Activated naive CD4-positive, alpha-beta T cell treated with anti-CD3 and anti-CD28 coated beads, Interleukin-2, amount 10 ng/mL, durations not matched to agents 7 days and 5 days (primary cell): ENCODE data around the gene TPCN1.

ENCODE experiments used
- CTCF ChIA-PET: fragments of 350-600 bp; sonication (Branson Sonifier 250); formaldehyde crosslinking; loops from one replicate; lab custom pipeline; 2021; ENCODE audit warnings: antibody characterized with exemption; lab: Charles Lee
- DNase-seq: peaks from one replicate; pipeline ENCODE4 v3.0.0-alpha.2; 2020
- H3K27ac Mint-ChIP-seq: one replicate; pipeline ENCODE4 v1.8.0; 2021; ENCODE audit warnings: mild to moderate bottlenecking, moderate library complexity, mixed read lengths
- H3K27me3 Mint-ChIP-seq: one replicate; pipeline ENCODE4 v1.8.0; 2021; ENCODE audit warnings: mild to moderate bottlenecking, mixed read lengths
- H3K36me3 Mint-ChIP-seq: one replicate; pipeline ENCODE4 v1.8.0; 2021; ENCODE audit warnings: mixed read lengths
- H3K4me1 Mint-ChIP-seq: one replicate; pipeline ENCODE4 v1.8.0; 2021; ENCODE audit warnings: mixed read lengths
- H3K4me3 Mint-ChIP-seq: one replicate; pipeline ENCODE4 v1.8.0; 2021; ENCODE audit warnings: mild to moderate bottlenecking, moderate library complexity, mixed read lengths
- H3K9me3 Mint-ChIP-seq: one replicate; pipeline ENCODE4 v1.8.0; 2021; ENCODE audit warnings: mixed read lengths

TPCN1 gene

DNA sequence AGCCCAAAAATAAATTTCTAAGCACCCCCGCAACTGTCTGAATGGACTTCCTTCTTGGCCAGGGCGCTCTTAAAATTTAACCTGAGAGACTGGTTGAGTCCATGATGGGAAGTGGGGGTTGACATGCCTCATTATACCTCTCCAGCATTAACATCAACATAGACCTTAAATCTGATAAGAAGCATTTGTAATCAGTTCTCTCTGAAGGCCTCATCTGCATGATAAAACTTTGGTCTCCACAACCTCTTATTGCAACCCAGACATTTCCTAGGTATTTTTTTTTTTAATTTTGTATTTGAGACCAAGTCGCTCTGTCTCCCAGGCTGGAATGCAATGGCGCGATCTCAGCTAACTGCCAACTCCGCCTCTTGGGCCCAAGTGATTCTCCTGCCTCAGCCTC lies 124.1 kb downstream of the TPCN1 start:
- Mint-ChIP-seq H3K27ac (no peak overlapping the region), H3K4me3 (no peak overlapping the region), H3K27me3 (peaks cover 22% of the 10 kb centered on the region), H3K4me1 (no peaks in the 10 kb centered on the region), H3K36me3 (no peaks in the 10 kb centered on the region), H3K9me3 (no peaks in the 10 kb centered on the region)
- CTCF ChIA-PET = no interaction called here
- no peak for DNase-seq

DNA sequence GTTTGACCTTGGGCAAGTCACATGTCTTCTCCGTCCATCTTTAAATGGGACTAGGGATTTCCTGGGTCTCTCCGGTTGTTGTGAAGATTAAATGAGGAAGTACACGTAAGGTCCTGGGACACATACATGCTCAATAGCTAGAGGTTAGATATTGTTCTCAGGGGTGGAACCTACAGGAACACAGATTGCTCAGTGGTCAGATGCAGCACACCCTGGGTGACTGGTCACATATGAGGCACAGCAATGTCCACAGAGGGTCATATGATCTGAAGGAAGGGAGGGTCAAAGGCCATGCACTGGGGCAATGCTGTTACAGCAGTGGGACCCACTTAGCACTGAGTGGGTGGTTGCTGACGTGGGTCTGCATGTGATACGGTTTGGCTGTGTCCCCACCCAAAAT lies 125.1 kb downstream of the TPCN1 start:
- no peak overlapping the region for H3K4me3 Mint-ChIP-seq
- no peaks in the 10 kb centered on the region for H3K36me3 Mint-ChIP-seq
- H3K27ac Mint-ChIP-seq = no peak overlapping the region
- H3K4me1 Mint-ChIP-seq = no peaks in the 10 kb centered on the region
- no peaks in the 10 kb centered on the region for H3K9me3 Mint-ChIP-seq
- CTCF ChIA-PET = no interaction called here
- DNase-seq = no peak
- peaks cover 24% of the 10 kb centered on the region for H3K27me3 Mint-ChIP-seq

DNA sequence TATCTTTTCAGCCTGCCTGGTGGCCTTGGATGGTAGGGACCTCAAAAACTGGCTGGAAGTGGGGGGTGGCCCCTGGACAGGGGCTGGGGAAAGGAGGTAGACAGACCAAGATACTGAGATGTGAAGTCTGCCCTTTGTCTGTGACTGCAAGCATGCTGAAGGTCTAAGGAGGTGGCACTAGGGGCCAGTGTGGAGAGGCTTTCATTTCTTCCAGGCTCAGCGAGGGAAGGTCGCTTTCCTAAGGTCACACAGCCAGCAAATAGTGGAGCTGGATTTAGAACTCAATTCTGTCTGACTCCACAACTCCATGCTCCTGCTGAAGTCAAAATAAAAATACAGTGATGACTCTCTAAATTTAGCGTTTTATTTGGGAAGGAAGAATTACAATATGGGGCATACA lies 125.8 kb downstream of the TPCN1 start:
- Mint-ChIP-seq H3K4me3 (no peak overlapping the region), H3K27me3 (peaks cover 23% of the 10 kb centered on the region), H3K36me3 (no peaks in the 10 kb centered on the region), H3K4me1 (no peaks in the 10 kb centered on the region), H3K27ac (no peak overlapping the region), H3K9me3 (no peaks in the 10 kb centered on the region)
- CTCF ChIA-PET = no interaction called here
- no peak for DNase-seq

DNA sequence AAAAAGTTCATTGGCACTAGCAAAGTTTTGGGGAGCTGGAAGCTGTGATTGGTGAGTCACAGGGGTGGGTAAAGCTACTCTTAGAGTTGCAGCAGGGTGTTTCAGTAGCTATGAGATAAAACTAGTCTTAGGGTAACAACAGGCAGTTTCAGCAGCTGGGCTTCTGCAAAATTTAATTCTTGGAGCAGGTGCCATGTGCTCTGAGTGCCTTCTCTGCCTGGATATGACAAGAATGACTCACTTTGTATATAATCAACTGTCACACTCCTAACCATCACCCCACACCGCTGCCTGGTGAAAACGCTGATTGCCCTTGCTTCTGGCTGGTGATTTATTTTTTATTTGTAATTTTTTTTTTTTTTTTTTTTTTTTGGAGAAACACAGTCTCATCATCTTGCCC lies 126.6 kb downstream of the TPCN1 start:
- H3K4me1 Mint-ChIP-seq = no peaks in the 10 kb centered on the region
- H3K9me3 Mint-ChIP-seq = no peaks in the 10 kb centered on the region
- no peaks in the 10 kb centered on the region for H3K36me3 Mint-ChIP-seq
- H3K4me3 Mint-ChIP-seq = no peak overlapping the region
- peaks cover 27% of the 10 kb centered on the region for H3K27me3 Mint-ChIP-seq
- CTCF ChIA-PET = interaction anchor here (1.1 kb wide), 1 partner anchor 114 kb away, joined by 3 read pairs; no protein-coding TSS in a partner anchor
- no peak for DNase-seq
- no peak overlapping the region for H3K27ac Mint-ChIP-seq
